Right renal pelvis (tissue), 4 donors: ENCODE measurements around the gene REG1B. TPM values are rescaled to one million over a fixed set of nuclear protein-coding genes. Genes with fewer than 3 reads are reported as not detected.

Source experiments
- DNase-seq, 4 donors: peaks; one replicate each; pipeline ENCODE4 v3.0.0-alpha.2; 2013; ENCODE audit warnings: low read depth in 4 of 4, low spot score in 3 of 4, missing footprints in 1 of 4
- polyA plus RNA-seq, 4 donors: library from polyadenylated mRNA; unstranded; fragments of 120-200 nt; gene quantifications; one replicate each; pipeline ENCODE4 v1.2.1, GENCODE V29; 2013; ENCODE audit not compliant: insufficient read length in 4 of 4

The REG1B gene
- polyA plus RNA-seq = not detected

GRCh38 chr2:79087785-79088364 lies at the start of gene REG1B:
Gene REG1B, minus strand, starts transcription at chr2:79087993. Its CDS starts 381 bp downstream, at chr2:79087612.
- DNase-seq = no peak

- no peak for DNase-seq
Observed at GRCh38 chr2:79131687-79132086, 43.9 kb upstream of the REG1B start.

GRCh38 chr2:79129804-79130203 lies 42.0 kb upstream of the REG1B start:
- no peak for DNase-seq

- no peak for DNase-seq
Observed at GRCh38 chr2:79129260-79129659, 41.5 kb upstream of the REG1B start.

- DNase-seq = no peak
Observed at GRCh38 chr2:79128406-79128805, 40.6 kb upstream of the REG1B start.

GRCh38 chr2:79125721-79125985 lies 37.9 kb upstream of the REG1B start:
- DNase-seq = no peak

GRCh38 chr2:79124907-79125720 lies 37.3 kb upstream of the REG1B start:
- DNase-seq = no peak

GRCh38 chr2:79122676-79123075 lies 34.9 kb upstream of the REG1B start:
- DNase-seq = no peak

GRCh38 chr2:79120194-79120713 lies 32.5 kb upstream of the REG1B start, which contains the start of gene REG1A:
Gene REG1A, plus strand, starts transcription at chr2:79120488. Its CDS starts 374 bp downstream, at chr2:79120862.
- DNase-seq = no peak

GRCh38 chr2:79116997-79117928 lies 29.5 kb upstream of the REG1B start:
- no peak for DNase-seq

GRCh38 chr2:79114797-79115494 lies 27.2 kb upstream of the REG1B start:
- DNase-seq = no peak

GRCh38 chr2:79112269-79112668 lies 24.5 kb upstream of the REG1B start:
- DNase-seq = no peak

- DNase-seq = no peak
Observed at GRCh38 chr2:79105259-79105658, 17.5 kb upstream of the REG1B start.

- DNase-seq = no peak
Observed at GRCh38 chr2:79103214-79103613, 15.4 kb upstream of the REG1B start.

GRCh38 chr2:79101024-79101423 lies 13.2 kb upstream of the REG1B start:
- DNase-seq = no peak

- no peak for DNase-seq
Observed at GRCh38 chr2:79100285-79100684, 12.5 kb upstream of the REG1B start.

- no peak for DNase-seq
Observed at GRCh38 chr2:79099140-79099686, 11.4 kb upstream of the REG1B start.

- no peak for DNase-seq
Observed at GRCh38 chr2:79097843-79098242, 10.1 kb upstream of the REG1B start.

GRCh38 chr2:79090693-79091092 lies 2.9 kb upstream of the REG1B start:
- DNase-seq = no peak

GRCh38 chr2:79086255-79086654 lies 1.5 kb downstream of the REG1B start:
- no peak for DNase-seq
